H1 (cell line): ENCODE data around the gene PRKCA. TPM values are rescaled to one million over a fixed set of nuclear protein-coding genes. Genes with fewer than 3 reads are reported as not detected.

Experiments used
- CBX5 ChIP-seq: fragments of 300-800, 300-1000 bp; sonication (generic); IDR thresholded peaks from 2 replicates; pipeline ENCODE4 v1.7.1; 2016; ENCODE audit warnings: antibody characterized with exemption, low read length, low read depth
- EP300 ChIP-seq, 2 experiments: IDR thresholded peaks; 1 replicate in 1 of 2; 2 replicates in 1 of 2; pipeline ENCODE4 v1.6.1; 2011 to 2012; ENCODE audit warnings: low read depth in 2 of 2, low read length in 2 of 2, mild to moderate bottlenecking in 2 of 2, borderline replicate concordance in 1 of 2, inconsistent platforms in 1 of 2, moderate library complexity in 1 of 2
- RNF2 ChIP-seq: fragments of 200-900, 300-1000 bp; sonication (generic); IDR thresholded peaks from 2 replicates; pipeline ENCODE4 v1.7.1; 2016; ENCODE audit warnings: borderline replicate concordance, low read depth, mild to moderate bottlenecking, antibody characterized with exemption, low read length; ENCODE audit not compliant: poor library complexity, severe bottlenecking; ENCODE audit errors: missing control alignments
- polyA plus RNA-seq, 7 experiments: library from polyadenylated mRNA; depleted of rRNA in 3 of 7; stranded (reverse) in 5 of 7; unstranded in 2 of 7; fragments of >200 nt in 5 of 7; fragments of 200-250 nt in 2 of 7; gene quantifications; 1 replicate in 5 of 7; 2 replicates in 1 of 7; 4 replicates in 1 of 7; pipeline versions ENCODE4 v1.2.1 to v1.2.3, GENCODE V29; 2011 to 2013; ENCODE audit warnings: missing spikeins in 2 of 7, mixed read lengths in 2 of 7
- total RNA-seq: library from RNA; stranded (reverse); fragmentation: NEBNext Ultra II Directional; extraction: Animal tissue kit (Norgen Biotek cat#: 25700); gene quantifications from 2 replicates; pipeline ENCODE4 v1.2.1, GENCODE V29; 2021

The PRKCA gene
- total and polyA plus RNA-seq, 2 of the 8 experiments (the other 6 are each of a cell fraction or from before 2014, with no cell fraction given) = 5.8 to 17.8 TPM

DNA sequence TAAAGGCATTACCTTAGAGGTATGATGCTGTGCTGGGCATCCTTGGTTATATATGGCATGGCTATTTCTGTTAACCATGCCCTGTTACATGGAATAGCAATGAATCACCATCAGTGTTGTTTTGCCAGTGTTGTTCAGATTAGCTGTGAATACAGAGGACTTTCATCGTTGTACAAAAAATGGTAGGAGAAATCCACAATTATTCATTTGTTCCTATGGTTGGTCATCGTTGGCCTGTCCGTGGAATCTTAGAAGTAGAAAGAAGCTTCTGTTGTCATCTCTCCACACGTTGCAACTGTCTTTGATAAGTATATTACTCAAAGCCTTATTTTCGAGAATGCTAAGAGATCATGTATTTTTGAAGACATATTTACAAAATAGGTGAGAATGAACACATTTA, 418.2 kb downstream of the PRKCA start (continued):
- TF ChIP-seq EP300 (IDR thresholded peaks at IDR 0.05; ENCODE audit: borderline replicate concordance in 1 of 2, low read depth in 2 of 2, low read length in 2 of 2) = no peak
- no peak for TF ChIP-seq CBX5
- TF ChIP-seq RNF2 = no peak
